ENCODE data around the gene SERPINI1.

GRCh38 chr3:167714871-167715270 lies 20.6 kb upstream of the SERPINI1 start:
- no peak for TF ChIP-seq CTCF (IDR thresholded peaks at IDR 0.05)
- no peak for TF ChIP-seq NR2C2 (CRISPR knock-in tag; IDR thresholded peaks at IDR 0.05)
- TF ChIP-seq IRF2 (CRISPR knock-in tag; IDR thresholded peaks at IDR 0.05; ENCODE audit: borderline replicate concordance, low read depth) = no peak
- TF ChIP-seq MAX (CRISPR knock-in tag; IDR thresholded peaks at IDR 0.05) = no peak
- no peak for TF ChIP-seq CBFB (CRISPR knock-in tag; IDR thresholded peaks at IDR 0.05; ENCODE audit: low read depth)
- TF ChIP-seq ZNF232 (CRISPR knock-in tag; IDR thresholded peaks at IDR 0.05) = no peak
- no peak for TF ChIP-seq NFYB (CRISPR knock-in tag; conservative IDR thresholded peaks at IDR 0.05; ENCODE audit: low read depth)
- no peak for TF ChIP-seq FOXP4 (CRISPR knock-in tag; IDR thresholded peaks at IDR 0.05)
- TF ChIP-seq ZNF281 (CRISPR knock-in tag; IDR thresholded peaks at IDR 0.05) = no peak
- no peak for TF ChIP-seq E2F5 (CRISPR knock-in tag; IDR thresholded peaks at IDR 0.05)
- TF ChIP-seq SMAD4 (CRISPR knock-in tag; IDR thresholded peaks at IDR 0.05) = no peak
- no peak for TF ChIP-seq CREM (CRISPR knock-in tag; IDR thresholded peaks at IDR 0.05)
- TF ChIP-seq STAT6 (CRISPR knock-in tag; conservative IDR thresholded peaks at IDR 0.05; ENCODE audit: low read depth) = no peak
- no peak for TF ChIP-seq MXD4 (CRISPR knock-in tag; IDR thresholded peaks at IDR 0.05; ENCODE audit: borderline replicate concordance)
